ENCODE measurements around the gene SMAD3. TPM values are rescaled to one million over a fixed set of nuclear protein-coding genes. Genes with fewer than 3 reads are reported as not detected.

The SMAD3 gene
- total RNA-seq, 1 donor from 2014 or later: 25.7 TPM

DNA sequence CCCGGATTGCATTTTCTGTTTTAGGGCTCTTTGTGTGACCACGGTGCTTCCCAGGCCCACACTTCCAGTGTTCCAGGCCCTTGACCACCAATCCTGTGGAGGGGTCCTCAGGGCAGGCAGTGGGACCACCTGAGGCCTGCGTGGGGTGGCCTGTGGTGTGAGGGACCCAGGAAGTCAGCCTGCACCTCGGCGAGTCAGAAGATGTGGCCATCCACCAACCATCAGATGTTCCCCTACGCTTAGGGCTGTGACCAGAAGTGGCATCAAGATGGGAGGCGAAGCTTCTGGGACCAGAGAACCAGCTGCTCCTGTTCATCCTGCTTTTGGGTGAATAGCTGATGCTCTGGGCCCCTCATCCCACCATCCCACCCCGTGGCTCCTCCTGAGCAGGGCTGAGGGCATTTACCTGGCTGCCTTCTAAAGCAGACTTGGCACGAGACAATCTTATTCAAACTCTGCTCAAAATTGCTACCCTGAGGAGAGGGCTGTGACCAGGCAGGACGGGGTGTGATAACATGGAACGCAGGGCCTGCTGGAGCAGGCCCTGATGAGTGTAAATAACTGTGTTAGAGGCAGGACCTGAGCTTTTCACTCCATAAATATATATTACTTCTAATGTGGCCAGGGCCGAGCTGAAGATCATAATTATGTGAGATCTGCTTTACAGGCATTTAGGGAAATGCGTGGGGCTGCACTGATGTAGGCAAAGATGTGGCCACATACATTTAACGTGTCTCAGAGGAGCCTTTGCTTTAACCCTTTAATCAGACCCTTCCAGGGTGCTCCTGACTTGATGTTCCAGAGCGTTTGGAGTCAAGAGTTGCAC is 28.8 kb downstream of the SMAD3 start:
- DNase-seq (no peak), ATAC-seq (no peak)
- H3K4me3 ChIP-seq: no peak overlapping the region
- intact Hi-C loops (cut with DNase I): no loop called here
- H3K9me3 ChIP-seq: no peaks in the 10 kb centered on the region
- H3K27ac ChIP-seq: no peak overlapping the region
- H3K36me3 ChIP-seq: peaks cover 6% of the 10 kb centered on the region
- TF ChIP-seq, protein P1, sequence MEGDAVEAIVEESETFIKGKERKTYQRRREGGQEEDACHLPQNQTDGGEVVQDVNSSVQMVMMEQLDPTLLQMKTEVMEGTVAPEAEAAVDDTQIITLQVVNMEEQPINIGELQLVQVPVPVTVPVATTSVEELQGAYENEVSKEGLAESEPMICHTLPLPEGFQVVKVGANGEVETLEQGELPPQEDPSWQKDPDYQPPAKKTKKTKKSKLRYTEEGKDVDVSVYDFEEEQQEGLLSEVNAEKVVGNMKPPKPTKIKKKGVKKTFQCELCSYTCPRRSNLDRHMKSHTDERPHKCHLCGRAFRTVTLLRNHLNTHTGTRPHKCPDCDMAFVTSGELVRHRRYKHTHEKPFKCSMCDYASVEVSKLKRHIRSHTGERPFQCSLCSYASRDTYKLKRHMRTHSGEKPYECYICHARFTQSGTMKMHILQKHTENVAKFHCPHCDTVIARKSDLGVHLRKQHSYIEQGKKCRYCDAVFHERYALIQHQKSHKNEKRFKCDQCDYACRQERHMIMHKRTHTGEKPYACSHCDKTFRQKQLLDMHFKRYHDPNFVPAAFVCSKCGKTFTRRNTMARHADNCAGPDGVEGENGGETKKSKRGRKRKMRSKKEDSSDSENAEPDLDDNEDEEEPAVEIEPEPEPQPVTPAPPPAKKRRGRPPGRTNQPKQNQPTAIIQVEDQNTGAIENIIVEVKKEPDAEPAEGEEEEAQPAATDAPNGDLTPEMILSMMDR (IDR thresholded peaks at IDR 0.05): no peak
- peaks cover 66% of the 10 kb centered on the region for H3K4me1 ChIP-seq
- no peaks in the 10 kb centered on the region for H3K27me3 ChIP-seq (ENCODE audit: low read depth)

DNA sequence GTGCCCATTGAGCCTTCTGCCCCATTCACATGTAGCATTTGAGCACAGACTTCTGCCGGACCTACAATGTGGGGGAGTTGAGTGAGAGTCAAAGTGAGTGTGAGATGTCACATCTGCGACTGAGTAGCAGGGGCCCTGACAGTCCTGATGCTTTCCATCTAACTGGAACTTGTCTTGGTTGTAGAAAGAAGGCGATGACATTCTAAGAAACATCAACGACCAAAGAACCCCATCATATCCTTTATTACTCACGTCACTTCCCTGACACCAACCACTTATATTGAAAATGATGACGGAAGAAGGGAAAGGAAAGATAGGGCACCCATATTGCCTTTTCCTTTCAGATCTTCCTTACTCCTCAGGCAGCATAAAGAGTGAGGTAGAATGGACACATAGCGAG is 30.5 kb downstream of the SMAD3 start:
- ATAC-seq (no peak), DNase-seq (no peak)
- TF ChIP-seq, protein P1 (IDR thresholded peaks at IDR 0.05): no peak
- intact Hi-C loops (cut with DNase I): no loop called here
- H3K27me3 ChIP-seq (ENCODE audit: low read depth): no peaks in the 10 kb centered on the region
- no peaks in the 10 kb centered on the region for H3K9me3 ChIP-seq
- no peak overlapping the region for H3K4me3 ChIP-seq
- H3K4me1 ChIP-seq: peaks cover 62% of the 10 kb centered on the region
- peaks cover 6% of the 10 kb centered on the region for H3K36me3 ChIP-seq
- H3K27ac ChIP-seq: no peak overlapping the region

DNA sequence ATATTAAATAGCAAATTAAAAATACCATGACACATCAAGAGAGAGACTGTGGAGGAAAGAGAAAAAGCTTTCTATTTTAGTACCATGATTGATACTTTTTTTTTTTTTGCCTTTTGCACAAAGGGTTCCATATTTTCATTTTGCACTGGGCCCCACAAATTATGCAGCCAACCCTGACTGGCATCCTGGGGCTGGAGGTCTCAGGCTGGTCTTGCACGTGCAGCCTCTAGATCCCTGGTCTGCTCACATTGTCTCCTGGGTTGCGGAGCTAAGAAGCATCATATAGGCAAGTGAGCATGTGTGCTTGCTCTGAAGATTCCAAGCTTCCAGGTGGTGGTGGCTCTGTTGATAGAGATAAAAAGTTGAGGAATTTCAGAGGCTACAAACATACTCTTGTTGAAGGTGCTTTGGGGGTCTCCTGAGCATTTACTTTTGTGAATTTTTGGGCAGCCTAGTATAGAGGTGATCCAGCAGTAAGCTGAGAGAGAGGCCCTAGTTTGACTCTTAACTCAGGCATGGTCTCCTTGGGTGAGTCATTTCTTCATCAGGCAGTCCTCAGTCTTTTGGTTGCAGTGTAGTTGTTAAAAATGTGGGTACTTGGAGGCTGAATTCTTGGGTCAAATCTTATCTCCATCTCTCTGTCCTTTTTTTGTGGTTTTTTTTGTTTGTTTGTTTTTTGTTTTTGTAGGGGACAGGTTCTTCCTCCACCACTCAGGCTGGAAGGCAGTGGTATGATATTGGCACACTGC is 31.3 kb downstream of the SMAD3 start:
- no peak overlapping the region for H3K27ac ChIP-seq
- peaks cover 6% of the 10 kb centered on the region for H3K36me3 ChIP-seq
- H3K9me3 ChIP-seq: no peaks in the 10 kb centered on the region
- peaks cover 55% of the 10 kb centered on the region for H3K4me1 ChIP-seq
- DNase-seq: no peak
- no peaks in the 10 kb centered on the region for H3K27me3 ChIP-seq (ENCODE audit: low read depth)
- no peak overlapping the region for H3K4me3 ChIP-seq
- intact Hi-C loops (cut with DNase I): no loop called here
- TF ChIP-seq, protein P1 (IDR thresholded peaks at IDR 0.05): no peak
- ATAC-seq: no peak

DNA sequence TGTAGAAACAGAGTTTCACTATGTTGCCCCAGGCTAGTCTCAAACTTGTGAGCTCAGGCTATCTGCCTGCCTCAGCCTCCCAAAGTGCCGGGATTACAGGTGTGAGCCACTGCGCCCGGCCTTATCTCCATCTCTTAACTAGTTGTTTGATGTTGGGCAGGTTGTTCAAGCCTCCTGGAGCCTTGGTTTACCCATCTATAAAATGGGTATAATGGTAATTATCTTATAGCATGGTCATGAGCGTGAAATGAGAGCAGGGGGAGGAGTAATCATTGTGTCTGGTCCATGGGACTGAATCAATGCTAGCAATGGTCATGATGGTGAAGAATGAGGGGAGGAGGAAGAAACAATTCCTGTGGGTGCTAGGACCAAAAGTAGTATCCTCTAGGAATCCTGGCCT is 32.0 kb downstream of the SMAD3 start:
- Histone ChIP-seq H3K4me3 (no peak overlapping the region), H3K27ac (peak overlapping the region; percentile 26), H3K36me3 (peaks cover 6% of the 10 kb centered on the region), H3K9me3 (no peaks in the 10 kb centered on the region), H3K4me1 (peaks cover 49% of the 10 kb centered on the region), H3K27me3 (ENCODE audit: low read depth) (no peaks in the 10 kb centered on the region)
- DNase-seq (no peak), ATAC-seq (no peak)
- intact Hi-C loops (cut with DNase I): no loop called here
- TF ChIP-seq, protein P1 (IDR thresholded peaks at IDR 0.05): no peak

DNA sequence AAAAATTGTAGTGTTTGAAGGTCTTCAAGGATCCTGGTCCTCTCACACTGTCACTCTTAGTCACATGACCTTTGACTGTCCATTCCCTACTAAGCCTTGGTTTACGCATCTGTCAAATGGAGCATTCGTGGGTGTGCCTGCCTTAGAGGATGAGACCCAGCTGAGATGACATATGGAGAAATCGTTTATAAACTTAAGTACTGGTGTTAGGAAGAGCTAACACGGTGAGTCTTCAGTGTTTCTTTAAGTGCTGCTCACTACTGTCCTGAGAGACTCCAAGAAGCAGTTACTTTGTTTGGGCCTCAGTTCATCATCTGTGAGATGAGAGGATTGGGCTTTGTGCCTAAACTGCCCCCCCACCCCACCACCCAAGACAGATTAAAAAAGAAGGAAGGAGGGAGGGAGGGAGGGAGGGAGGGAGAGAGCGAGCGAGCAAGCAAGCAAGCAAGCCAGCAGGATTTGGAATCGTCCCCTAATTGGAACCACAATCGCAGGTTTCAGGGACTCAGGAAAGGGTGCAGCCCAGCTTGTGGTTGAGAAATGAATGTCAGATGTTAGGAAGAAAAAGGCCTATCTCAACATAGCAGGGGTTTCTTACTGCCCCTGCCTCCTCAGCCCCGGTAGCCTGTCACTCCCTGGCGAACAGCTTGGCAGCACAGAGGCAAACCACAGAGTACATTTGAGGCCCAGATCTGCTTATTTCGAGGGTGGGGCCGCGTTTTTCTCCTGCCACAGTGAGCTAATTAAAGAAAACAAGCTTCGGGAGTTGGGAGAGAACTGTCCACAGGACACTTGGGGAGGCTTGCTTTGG is 32.7 kb downstream of the SMAD3 start:
- Histone ChIP-seq H3K27me3 (ENCODE audit: low read depth) (no peaks in the 10 kb centered on the region), H3K4me3 (no peak overlapping the region), H3K9me3 (no peaks in the 10 kb centered on the region), H3K27ac (peak overlapping the region; percentile 53), H3K36me3 (peaks cover 6% of the 10 kb centered on the region), H3K4me1 (peaks cover 49% of the 10 kb centered on the region)
- DNase-seq: no peak
- TF ChIP-seq, protein P1 (IDR thresholded peaks at IDR 0.05): no peak
- intact Hi-C loops (cut with DNase I): no loop called here
- ATAC-seq: peak; percentile 53 to 64

Measured in lower lobe of right lung (tissue), 2 donors.